ENCODE results near the gene FEV.

FEV gene

DNA sequence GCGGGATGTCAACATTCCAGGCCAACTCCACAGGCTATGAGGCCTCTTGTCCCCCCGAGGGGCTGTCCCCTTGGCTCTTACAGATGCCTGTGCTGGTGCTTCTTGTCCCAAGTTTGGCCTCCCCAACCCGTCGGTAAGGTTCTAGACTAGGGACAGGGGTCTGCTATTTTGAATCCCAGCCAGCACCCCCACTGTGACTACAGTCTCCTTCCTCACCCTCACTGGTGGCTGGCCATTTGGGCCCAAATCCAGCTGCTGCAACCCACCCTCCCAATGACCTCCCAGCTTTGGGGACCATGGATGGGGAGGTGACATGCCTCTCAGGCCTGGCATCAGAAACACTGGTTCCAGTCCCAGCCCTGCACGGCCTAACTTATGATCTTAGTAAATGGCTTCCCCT is 37.6 kb upstream of the FEV start:
- H3K4me3 ChIP-seq (replicated peaks; ENCODE audit: low read depth, low read length): no peak overlapping the region
- TF ChIP-seq, protein P1, sequence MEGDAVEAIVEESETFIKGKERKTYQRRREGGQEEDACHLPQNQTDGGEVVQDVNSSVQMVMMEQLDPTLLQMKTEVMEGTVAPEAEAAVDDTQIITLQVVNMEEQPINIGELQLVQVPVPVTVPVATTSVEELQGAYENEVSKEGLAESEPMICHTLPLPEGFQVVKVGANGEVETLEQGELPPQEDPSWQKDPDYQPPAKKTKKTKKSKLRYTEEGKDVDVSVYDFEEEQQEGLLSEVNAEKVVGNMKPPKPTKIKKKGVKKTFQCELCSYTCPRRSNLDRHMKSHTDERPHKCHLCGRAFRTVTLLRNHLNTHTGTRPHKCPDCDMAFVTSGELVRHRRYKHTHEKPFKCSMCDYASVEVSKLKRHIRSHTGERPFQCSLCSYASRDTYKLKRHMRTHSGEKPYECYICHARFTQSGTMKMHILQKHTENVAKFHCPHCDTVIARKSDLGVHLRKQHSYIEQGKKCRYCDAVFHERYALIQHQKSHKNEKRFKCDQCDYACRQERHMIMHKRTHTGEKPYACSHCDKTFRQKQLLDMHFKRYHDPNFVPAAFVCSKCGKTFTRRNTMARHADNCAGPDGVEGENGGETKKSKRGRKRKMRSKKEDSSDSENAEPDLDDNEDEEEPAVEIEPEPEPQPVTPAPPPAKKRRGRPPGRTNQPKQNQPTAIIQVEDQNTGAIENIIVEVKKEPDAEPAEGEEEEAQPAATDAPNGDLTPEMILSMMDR (IDR thresholded peaks at IDR 0.05; ENCODE audit: low read length, missing control alignments): no peak
- DNase-seq (ENCODE audit: low read depth): no peak

GRCh38 chr2:219022041-219022440 is 37.1 kb upstream of the FEV start:
- TF ChIP-seq, protein P1 (IDR thresholded peaks at IDR 0.05; ENCODE audit: low read length, missing control alignments): no peak

GRCh38 chr2:219021591-219021990 is 36.6 kb upstream of the FEV start:
- TF ChIP-seq, protein P1 (IDR thresholded peaks at IDR 0.05; ENCODE audit: low read length, missing control alignments): no peak
- no peak for DNase-seq (ENCODE audit: low read depth)
- H3K4me3 ChIP-seq (replicated peaks; ENCODE audit: low read depth, low read length): no peak overlapping the region

More at GRCh38 chr2:219022041-219022440, 37.1 kb upstream of the FEV start:
- H3K4me3 ChIP-seq (replicated peaks; ENCODE audit: low read depth, low read length): no peak overlapping the region
- no peak for DNase-seq (ENCODE audit: low read depth)

- TF ChIP-seq, protein P1 (IDR thresholded peaks at IDR 0.05; ENCODE audit: low read length, missing control alignments): no peak
- no peak overlapping the region for H3K4me3 ChIP-seq (replicated peaks; ENCODE audit: low read depth, low read length)
- peak; percentile 30 for DNase-seq (ENCODE audit: low read depth)
Measured at GRCh38 chr2:219020604-219021365, 35.8 kb upstream of the FEV start.

DNA sequence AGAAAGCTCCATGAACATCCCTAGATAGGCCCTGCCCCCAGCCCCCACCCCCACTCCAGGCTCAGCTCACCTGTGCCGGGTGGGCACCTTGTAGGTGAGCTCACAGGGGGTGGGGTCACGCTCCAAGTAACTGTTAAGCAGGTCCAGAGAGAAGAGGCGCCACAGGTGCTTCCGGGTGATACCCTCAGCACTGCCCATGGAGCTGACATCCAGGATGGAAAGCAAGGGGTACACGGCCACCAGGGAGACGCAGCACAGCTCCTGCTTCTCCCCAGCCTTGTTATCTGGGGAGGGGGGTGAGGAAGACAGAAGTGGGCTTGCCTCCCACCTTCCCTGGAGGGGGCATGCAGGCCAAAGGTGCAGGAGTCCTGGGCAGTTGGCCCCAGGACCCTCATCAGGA is 34.5 kb upstream of the FEV start:
- H3K4me3 ChIP-seq (replicated peaks; ENCODE audit: low read depth, low read length): no peak overlapping the region
- TF ChIP-seq, protein P1 (IDR thresholded peaks at IDR 0.05; ENCODE audit: low read length, missing control alignments): no peak
- no peak for DNase-seq (ENCODE audit: low read depth)

GRCh38 chr2:219018726-219019125 is 33.7 kb upstream of the FEV start:
- TF ChIP-seq, protein P1 (IDR thresholded peaks at IDR 0.05; ENCODE audit: low read length, missing control alignments): no peak

DNA sequence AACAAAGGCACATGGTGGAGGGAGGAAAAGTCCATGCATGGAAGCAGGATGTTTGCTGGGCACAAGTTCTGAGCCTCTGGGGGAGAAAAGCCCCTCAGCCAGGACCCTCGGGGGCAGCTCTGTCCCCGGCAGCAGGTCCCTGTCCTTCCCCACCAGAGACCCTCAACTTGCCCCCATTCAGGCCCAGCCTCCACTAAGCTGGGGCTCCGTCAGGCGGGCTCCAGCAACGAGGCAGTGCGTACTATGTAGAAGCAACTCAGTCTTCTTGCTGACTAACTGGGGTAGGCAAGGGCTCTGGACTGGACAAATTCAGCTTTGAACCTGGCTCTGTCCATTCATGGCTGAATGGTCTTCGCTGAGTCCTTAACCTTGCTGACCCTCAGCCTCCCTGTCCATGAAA is 33.3 kb upstream of the FEV start:
- no peak overlapping the region for H3K4me3 ChIP-seq (replicated peaks; ENCODE audit: low read depth, low read length)
- DNase-seq (ENCODE audit: low read depth): no peak
- TF ChIP-seq, protein P1 (IDR thresholded peaks at IDR 0.05; ENCODE audit: low read length, missing control alignments): no peak

More at GRCh38 chr2:219018726-219019125, 33.7 kb upstream of the FEV start:
- no peak overlapping the region for H3K4me3 ChIP-seq (replicated peaks; ENCODE audit: low read depth, low read length)
- no peak for DNase-seq (ENCODE audit: low read depth)

All from fibroblast of pulmonary artery (primary cell).